ENCODE measurements around the gene UBE2K.
"Not testable (repeated sequence)": the region's sequence is repeated elsewhere in the genome, so short reads cannot be mapped to it uniquely, and the experiment has no call there.

DNA sequence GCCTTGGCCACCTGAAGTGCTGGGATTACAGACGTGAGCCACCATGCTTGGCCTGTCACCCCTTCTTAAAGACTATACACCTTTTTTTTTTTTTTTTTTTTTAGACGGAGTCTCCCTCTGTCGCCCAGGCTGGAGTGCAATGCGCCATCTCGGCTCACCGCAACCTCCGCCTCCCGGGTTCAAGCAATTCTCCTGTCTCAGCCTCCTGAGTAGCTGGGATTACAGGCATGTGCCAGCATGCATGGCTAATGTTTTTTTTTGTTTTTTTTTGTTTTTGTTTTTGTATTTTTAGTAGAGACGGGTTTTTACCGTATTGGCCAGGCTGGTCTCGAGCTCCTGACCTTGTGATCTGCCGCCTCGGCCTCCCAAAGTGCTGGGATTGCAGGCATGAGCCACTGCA lies 6.9 kb downstream of the UBE2K start:
- TF ChIP-seq, protein P1, sequence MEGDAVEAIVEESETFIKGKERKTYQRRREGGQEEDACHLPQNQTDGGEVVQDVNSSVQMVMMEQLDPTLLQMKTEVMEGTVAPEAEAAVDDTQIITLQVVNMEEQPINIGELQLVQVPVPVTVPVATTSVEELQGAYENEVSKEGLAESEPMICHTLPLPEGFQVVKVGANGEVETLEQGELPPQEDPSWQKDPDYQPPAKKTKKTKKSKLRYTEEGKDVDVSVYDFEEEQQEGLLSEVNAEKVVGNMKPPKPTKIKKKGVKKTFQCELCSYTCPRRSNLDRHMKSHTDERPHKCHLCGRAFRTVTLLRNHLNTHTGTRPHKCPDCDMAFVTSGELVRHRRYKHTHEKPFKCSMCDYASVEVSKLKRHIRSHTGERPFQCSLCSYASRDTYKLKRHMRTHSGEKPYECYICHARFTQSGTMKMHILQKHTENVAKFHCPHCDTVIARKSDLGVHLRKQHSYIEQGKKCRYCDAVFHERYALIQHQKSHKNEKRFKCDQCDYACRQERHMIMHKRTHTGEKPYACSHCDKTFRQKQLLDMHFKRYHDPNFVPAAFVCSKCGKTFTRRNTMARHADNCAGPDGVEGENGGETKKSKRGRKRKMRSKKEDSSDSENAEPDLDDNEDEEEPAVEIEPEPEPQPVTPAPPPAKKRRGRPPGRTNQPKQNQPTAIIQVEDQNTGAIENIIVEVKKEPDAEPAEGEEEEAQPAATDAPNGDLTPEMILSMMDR (IDR thresholded peaks at IDR 0.05) = not testable (repeated sequence)
- not testable (repeated sequence) for TF ChIP-seq POLR2A (IDR thresholded peaks at IDR 0.05)

Measured in lower leg skin (tissue), 3 donors.